Measurements from ENCODE around the gene TARS3.

Gene TARS3

GRCh38 chr15:101604124-101604874 is 120.0 kb downstream of the TARS3 start:
- TF ChIP-seq POLR2A (IDR thresholded peaks at IDR 0.05; ENCODE audit: low read depth, low read length), result no peak
- FAIRE-seq (no peak), DNase-seq (ENCODE audit: insufficient read length, low spot score) (no peak)

Data from H54 (cell line).